ENCODE results near the gene LEMD1. TPM values are rescaled to one million over a fixed set of nuclear protein-coding genes. Genes with fewer than 3 reads are reported as not detected.

Gene LEMD1
- total RNA-seq, 1 donor: not detected

- Histone ChIP-seq H3K9me3 (ENCODE audit: low read depth, low read length) (no peaks in the 10 kb centered on the region), H3K27me3 (ENCODE audit: insufficient read depth, low read length) (peaks cover 70% of the 10 kb centered on the region), H3K4me1 (ENCODE audit: insufficient read depth, low read length) (no peaks in the 10 kb centered on the region), H2AFZ (ENCODE audit: low read length) (no peak overlapping the region), H3K4me2 (ENCODE audit: insufficient read depth, low read length) (no peak overlapping the region), H3K36me3 (ENCODE audit: insufficient read depth, low read length) (no peaks in the 10 kb centered on the region), H3K4me3 (ENCODE audit: insufficient read depth, low read length) (no peak overlapping the region), H3K27ac (ENCODE audit: low read depth, low read length) (no peak overlapping the region), H4K20me1 (ENCODE audit: insufficient read depth, low read length) (peaks cover 2% of the 10 kb centered on the region), H3K79me2 (ENCODE audit: insufficient read depth, low read length) (no peaks in the 10 kb centered on the region)
- peak; percentile 95 for DNase-seq (ENCODE audit: insufficient read length, low spot score, missing footprints)
- no peak for TF ChIP-seq CTCF (IDR thresholded peaks at IDR 0.05; ENCODE audit: extremely low read depth, low read depth, low read length)
These were observed 37.1 kb upstream of the LEMD1 start for GRCh38 chr1:205458777-205459566.

- no peak for TF ChIP-seq CTCF (IDR thresholded peaks at IDR 0.05; ENCODE audit: extremely low read depth, low read depth, low read length)
- no peak overlapping the region for H2AFZ ChIP-seq (ENCODE audit: low read length)
- H3K27me3 ChIP-seq (ENCODE audit: insufficient read depth, low read length): peaks cover 76% of the 10 kb centered on the region
- no peak overlapping the region for H3K4me2 ChIP-seq (ENCODE audit: insufficient read depth, low read length)
- no peaks in the 10 kb centered on the region for H3K9me3 ChIP-seq (ENCODE audit: low read depth, low read length)
- DNase-seq (ENCODE audit: insufficient read length, low spot score, missing footprints): peak; percentile 89
- H4K20me1 ChIP-seq (ENCODE audit: insufficient read depth, low read length): peaks cover 2% of the 10 kb centered on the region
- H3K4me1 ChIP-seq (ENCODE audit: insufficient read depth, low read length): no peaks in the 10 kb centered on the region
- no peaks in the 10 kb centered on the region for H3K79me2 ChIP-seq (ENCODE audit: insufficient read depth, low read length)
- H3K27ac ChIP-seq (ENCODE audit: low read depth, low read length): no peak overlapping the region
- no peak overlapping the region for H3K4me3 ChIP-seq (ENCODE audit: insufficient read depth, low read length)
- no peaks in the 10 kb centered on the region for H3K36me3 ChIP-seq (ENCODE audit: insufficient read depth, low read length)
These were observed 35.3 kb upstream of the LEMD1 start for GRCh38 chr1:205456868-205457745.

- Histone ChIP-seq H2AFZ (ENCODE audit: low read length) (no peak overlapping the region), H3K4me2 (ENCODE audit: insufficient read depth, low read length) (no peak overlapping the region)
These were observed 34.6 kb upstream of the LEMD1 start for GRCh38 chr1:205456383-205456867.

More at GRCh38 chr1:205456383-205456867, 34.6 kb upstream of the LEMD1 start:
- Histone ChIP-seq H3K36me3 (ENCODE audit: insufficient read depth, low read length) (no peaks in the 10 kb centered on the region), H3K27ac (ENCODE audit: low read depth, low read length) (no peak overlapping the region), H3K79me2 (ENCODE audit: insufficient read depth, low read length) (no peaks in the 10 kb centered on the region), H3K4me1 (ENCODE audit: insufficient read depth, low read length) (no peaks in the 10 kb centered on the region), H3K9me3 (ENCODE audit: low read depth, low read length) (no peaks in the 10 kb centered on the region), H3K27me3 (ENCODE audit: insufficient read depth, low read length) (peaks cover 78% of the 10 kb centered on the region), H4K20me1 (ENCODE audit: insufficient read depth, low read length) (peaks cover 2% of the 10 kb centered on the region), H3K4me3 (ENCODE audit: insufficient read depth, low read length) (no peak overlapping the region)
- peak; percentile 69 for DNase-seq (ENCODE audit: insufficient read length, low spot score, missing footprints)
- no peak for TF ChIP-seq CTCF (IDR thresholded peaks at IDR 0.05; ENCODE audit: extremely low read depth, low read depth, low read length)

Measured in osteoblast (primary cell).